Right atrium auricular region (tissue), 2 donors: ENCODE results near the gene GLRX5. TPM values are rescaled to one million over a fixed set of nuclear protein-coding genes. Genes with fewer than 3 reads are reported as not detected.
A peak's percentile ranks its signal among the peaks of the same experiment; 100 is the strongest.

Experiments used
- DNase-seq: peaks from one replicate; pipeline ENCODE4 v3.0.0-alpha.2; 2019; ENCODE audit warnings: low spot score
- H3K27ac ChIP-seq, 2 donors: fragments of 200-600 bp; sonication (generic); 1 replicate in 1 of 2; 2 replicates in 1 of 2; pipeline ENCODE4 v1.5.1; 2016 to 2019
- H3K27me3 ChIP-seq, 2 donors: fragments of 200-600 bp; sonication (generic); one replicate each; pipeline versions ENCODE4 v1.5.1 to v1.6.0; 2017 to 2019
- H3K36me3 ChIP-seq: fragments of 200-600 bp; sonication (generic); one replicate; pipeline ENCODE4 v1.5.1; 2016
- H3K4me1 ChIP-seq, 2 donors: fragments of 200-600 bp; sonication (generic); one replicate each; pipeline versions ENCODE4 v1.5.1 to v1.6.0; 2017 to 2019
- H3K4me3 ChIP-seq, 2 donors: fragments of 200-600 bp; sonication (generic); 1 replicate in 1 of 2; 2 replicates in 1 of 2; pipeline ENCODE4 v1.5.1; 2017 to 2019; ENCODE audit warnings: mild to moderate bottlenecking in 1 of 2, moderate library complexity in 1 of 2
- H3K9me3 ChIP-seq, 2 donors: fragments of 200-600 bp; sonication (generic); one replicate each; pipeline ENCODE4 v1.5.1; 2019
- total RNA-seq, 2 donors: library from RNA; depleted of rRNA; stranded (reverse); fragments of >200 nt; gene quantifications; one replicate each; pipeline ENCODE4 v1.1.0, GENCODE V29; 2016
- TF ChIP-seq, protein P1 (sequence below), 2 donors: fragments of 200-600 bp; sonication (generic); IDR thresholded peaks; one replicate each; pipeline ENCODE4 v1.5.1; 2019; ENCODE audit warnings: antibody characterized with exemption in 2 of 2

Gene GLRX5
- total RNA-seq, 2 donors from 2014 or later: 54.0 to 58.9 TPM

DNA sequence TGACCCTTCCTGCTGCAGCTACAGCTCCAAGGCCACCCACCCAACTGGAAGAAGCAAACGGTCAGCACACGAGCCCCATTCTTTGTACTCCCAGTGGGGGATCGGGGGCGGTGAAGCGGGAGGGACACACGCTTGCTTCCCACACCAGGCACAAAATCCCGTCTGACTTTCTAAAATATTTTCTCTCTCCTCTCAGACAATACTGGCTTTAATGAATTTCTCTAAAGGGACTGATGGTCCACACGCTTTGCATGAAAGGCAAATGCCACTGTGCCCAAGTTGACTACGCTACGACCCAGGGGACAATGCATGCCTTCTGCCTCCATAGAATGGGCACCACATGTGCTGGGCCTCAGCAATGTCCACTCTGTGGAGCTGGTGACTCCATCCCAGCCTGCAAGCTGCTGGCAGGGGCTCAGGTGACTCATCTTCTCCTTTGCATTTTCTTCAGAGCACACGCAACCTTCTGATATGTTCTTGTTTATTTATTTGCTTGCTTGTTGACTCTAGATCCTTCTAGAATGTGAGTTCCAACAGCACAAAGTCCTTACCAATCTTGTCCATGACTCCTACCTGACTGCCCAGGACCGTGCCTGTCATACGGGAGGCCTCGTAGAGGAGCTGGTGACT lies 34.0 kb upstream of the GLRX5 start:
- TF ChIP-seq, protein P1, sequence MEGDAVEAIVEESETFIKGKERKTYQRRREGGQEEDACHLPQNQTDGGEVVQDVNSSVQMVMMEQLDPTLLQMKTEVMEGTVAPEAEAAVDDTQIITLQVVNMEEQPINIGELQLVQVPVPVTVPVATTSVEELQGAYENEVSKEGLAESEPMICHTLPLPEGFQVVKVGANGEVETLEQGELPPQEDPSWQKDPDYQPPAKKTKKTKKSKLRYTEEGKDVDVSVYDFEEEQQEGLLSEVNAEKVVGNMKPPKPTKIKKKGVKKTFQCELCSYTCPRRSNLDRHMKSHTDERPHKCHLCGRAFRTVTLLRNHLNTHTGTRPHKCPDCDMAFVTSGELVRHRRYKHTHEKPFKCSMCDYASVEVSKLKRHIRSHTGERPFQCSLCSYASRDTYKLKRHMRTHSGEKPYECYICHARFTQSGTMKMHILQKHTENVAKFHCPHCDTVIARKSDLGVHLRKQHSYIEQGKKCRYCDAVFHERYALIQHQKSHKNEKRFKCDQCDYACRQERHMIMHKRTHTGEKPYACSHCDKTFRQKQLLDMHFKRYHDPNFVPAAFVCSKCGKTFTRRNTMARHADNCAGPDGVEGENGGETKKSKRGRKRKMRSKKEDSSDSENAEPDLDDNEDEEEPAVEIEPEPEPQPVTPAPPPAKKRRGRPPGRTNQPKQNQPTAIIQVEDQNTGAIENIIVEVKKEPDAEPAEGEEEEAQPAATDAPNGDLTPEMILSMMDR (IDR thresholded peaks at IDR 0.05): no peak
- DNase-seq: peak; percentile 83
- Histone ChIP-seq H3K4me1 (peaks cover 0 to 88% of the 10 kb centered on the region in 2 donors), H3K9me3 (no peaks in the 10 kb centered on the region), H3K27me3 (no peaks in the 10 kb centered on the region), H3K27ac (peak overlapping the region; percentile 49 to 57), H3K36me3 (no peaks in the 10 kb centered on the region), H3K4me3 (no peak overlapping the region)

DNA sequence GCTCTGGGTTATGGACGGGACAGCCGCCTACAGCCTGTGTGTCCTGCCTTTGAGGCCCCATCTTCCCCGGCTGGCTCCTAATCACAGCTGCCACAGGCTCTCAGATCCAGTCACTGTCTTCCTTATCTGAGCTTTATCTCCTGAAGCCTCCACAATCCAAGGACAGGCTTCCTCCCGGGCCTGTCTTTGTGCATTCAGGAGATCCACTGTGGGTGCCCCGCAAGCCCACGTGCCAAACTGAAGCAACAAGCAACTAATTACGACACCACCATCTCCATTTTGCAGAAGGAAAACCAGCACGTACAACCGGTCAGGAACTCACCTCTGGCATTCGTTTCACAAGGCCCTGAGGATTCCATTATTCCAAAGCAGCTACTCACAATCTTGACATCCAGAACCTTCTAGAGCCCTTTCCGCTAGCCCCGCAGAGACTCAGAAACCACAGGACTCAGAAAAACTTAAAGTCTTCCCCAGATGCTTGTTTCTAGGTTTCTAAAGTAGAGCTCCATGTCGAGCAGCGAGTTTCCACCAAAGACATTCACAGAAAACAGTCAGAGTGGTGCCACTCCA lies 32.4 kb upstream of the GLRX5 start:
- Histone ChIP-seq H3K27ac (no peak overlapping the region), H3K4me3 (no peak overlapping the region), H3K9me3 (no peaks in the 10 kb centered on the region), H3K27me3 (no peaks in the 10 kb centered on the region), H3K4me1 (peaks cover 0 to 85% of the 10 kb centered on the region in 2 donors), H3K36me3 (no peaks in the 10 kb centered on the region)
- DNase-seq: no peak
- TF ChIP-seq, protein P1 (IDR thresholded peaks at IDR 0.05): no peak

DNA sequence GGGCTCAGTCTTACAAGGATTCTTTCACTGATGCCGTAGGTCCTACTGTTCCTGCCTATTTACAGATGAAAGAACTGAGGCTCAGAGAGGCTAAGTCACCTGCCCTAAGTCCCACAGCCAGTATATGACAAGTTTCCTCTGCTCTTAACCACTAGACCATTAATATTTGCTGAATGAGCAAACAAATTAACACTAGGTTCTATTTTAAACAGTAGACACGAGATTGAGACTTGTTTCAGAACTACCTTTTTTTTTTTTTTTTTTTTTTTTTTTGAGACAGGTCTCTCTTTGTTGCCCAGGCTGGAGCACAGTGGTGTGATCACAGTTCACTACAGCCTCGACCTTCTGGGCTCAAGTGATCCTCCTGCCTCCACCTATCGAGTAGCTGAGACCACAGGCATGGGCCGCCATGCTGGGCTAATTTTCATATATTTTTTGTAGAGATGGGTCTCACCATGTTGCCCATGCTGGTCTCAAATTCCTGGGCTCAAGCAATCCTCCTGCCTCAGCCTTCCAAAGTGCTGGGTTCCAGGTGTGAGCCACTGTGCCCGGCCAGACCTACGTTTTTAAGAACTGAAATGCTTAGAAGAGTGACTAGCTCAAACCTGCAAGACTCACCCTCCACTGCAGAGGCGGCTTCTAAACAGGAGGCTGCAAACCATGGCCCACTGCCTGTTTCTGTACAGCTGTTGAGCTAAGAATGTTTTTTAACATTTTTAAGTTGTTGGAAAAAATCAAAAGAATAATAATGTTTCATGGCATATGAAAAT lies 31.3 kb upstream of the GLRX5 start:
- H3K4me3 ChIP-seq: no peak overlapping the region
- no peak for DNase-seq

DNA sequence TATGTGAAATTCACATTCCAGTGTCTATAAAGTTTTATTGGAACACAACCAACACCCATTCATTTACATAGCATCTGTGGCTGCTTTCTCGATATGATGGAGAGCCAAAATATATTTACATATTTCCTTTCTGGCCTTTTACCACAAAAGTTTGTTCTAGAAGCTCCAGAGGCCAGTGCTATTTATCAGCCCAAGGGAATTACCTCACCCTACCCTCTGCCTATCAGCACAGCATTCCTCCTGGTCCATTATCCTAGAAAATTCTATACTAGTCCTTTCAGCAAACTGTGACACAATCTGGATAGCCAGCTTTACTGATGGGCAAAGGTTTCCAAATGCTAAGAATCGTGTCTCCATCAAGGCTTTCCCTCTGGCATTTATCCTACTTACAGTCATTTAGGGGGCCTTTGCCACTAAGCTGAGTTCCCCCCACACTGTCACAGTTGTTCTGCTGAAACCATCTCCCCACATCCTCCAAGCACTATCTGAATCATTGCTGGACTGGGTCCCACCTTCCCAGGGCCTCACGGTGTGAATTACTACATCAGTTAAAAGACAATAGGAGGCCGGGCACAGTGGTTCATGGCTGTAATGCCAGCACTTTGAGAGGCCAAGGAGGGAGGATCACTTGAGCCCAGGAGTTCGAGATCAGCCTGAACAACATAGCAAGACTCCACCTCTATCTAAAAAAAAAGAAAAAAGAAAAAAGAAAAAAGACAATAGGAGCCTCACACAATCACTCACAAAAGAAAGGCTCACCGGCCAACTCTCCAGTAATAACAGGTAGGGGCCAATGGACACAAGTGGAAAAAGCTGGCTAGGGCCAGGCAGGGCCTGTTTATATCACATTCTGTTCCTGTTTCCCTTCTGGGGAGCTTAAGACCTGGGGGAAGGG lies 30.5 kb upstream of the GLRX5 start:
- Histone ChIP-seq H3K27ac (peak overlapping the region in 1 of 2 donors; percentile 31), H3K4me1 (peaks cover 0 to 83% of the 10 kb centered on the region in 2 donors), H3K36me3 (no peaks in the 10 kb centered on the region), H3K9me3 (no peaks in the 10 kb centered on the region), H3K4me3 (no peak overlapping the region), H3K27me3 (no peaks in the 10 kb centered on the region)
- DNase-seq: no peak
- TF ChIP-seq, protein P1 (IDR thresholded peaks at IDR 0.05): no peak

More for the DNA sequence above, 31.3 kb upstream of the GLRX5 start:
- no peaks in the 10 kb centered on the region for H3K9me3 ChIP-seq
- TF ChIP-seq, protein P1 (IDR thresholded peaks at IDR 0.05): no peak
- no peaks in the 10 kb centered on the region for H3K36me3 ChIP-seq
- H3K27me3 ChIP-seq: no peaks in the 10 kb centered on the region
- H3K27ac ChIP-seq: no peak overlapping the region
- peaks cover 0 to 85% of the 10 kb centered on the region in 2 donors for H3K4me1 ChIP-seq

DNA sequence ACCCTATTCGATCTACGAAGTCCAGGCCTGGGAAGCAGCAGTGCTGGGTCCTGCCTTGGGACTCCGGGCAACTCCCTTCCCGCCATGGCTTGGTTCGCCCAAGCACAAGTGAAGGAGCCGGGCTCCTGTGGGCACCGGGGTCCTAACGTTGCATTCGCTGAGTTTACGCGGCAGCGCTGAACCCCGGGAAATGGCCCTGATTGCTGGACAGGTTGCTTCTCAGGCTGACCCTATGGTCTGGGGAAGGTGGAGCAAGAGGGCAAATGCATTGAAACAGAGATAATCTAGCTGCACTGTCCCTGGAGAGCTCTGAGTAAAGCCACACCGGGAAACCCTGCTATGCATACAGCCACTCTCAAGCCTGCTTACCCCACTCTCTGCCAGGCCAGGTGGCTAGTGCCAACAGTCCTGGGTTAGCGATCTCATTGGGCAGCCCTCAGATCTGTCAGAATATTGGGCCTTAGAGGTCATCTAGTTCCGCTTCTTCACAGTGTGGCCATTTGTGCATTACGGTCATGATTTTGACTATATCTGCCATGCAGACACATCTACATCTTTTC lies 29.7 kb upstream of the GLRX5 start:
- Histone ChIP-seq H3K36me3 (no peaks in the 10 kb centered on the region), H3K4me3 (no peak overlapping the region), H3K27me3 (no peaks in the 10 kb centered on the region), H3K9me3 (no peaks in the 10 kb centered on the region), H3K4me1 (peaks cover 0 to 80% of the 10 kb centered on the region in 2 donors), H3K27ac (peak overlapping the region in 1 of 2 donors; percentile 31)
- DNase-seq: no peak
- TF ChIP-seq, protein P1 (IDR thresholded peaks at IDR 0.05): no peak
